Stomach smooth muscle (tissue), 2 donors: Measurements from ENCODE around the gene PLPPR5.

Experiments
- H3K27ac ChIP-seq: one replicate; pipeline ENCODE4 v1.7.0; 2013; ENCODE audit warnings: mild to moderate bottlenecking, low read length, inconsistent platforms
- H3K27me3 ChIP-seq, 2 donors: one replicate each; pipeline ENCODE4 v1.7.0; 2013; ENCODE audit warnings: low read length in 2 of 2; ENCODE audit not compliant: insufficient read depth in 2 of 2, control insufficient read depth in 1 of 2
- H3K36me3 ChIP-seq, 2 donors: one replicate each; pipeline ENCODE4 v1.7.0; 2013; ENCODE audit warnings: low read length in 2 of 2; ENCODE audit not compliant: control insufficient read depth in 2 of 2, insufficient read depth in 2 of 2
- H3K4me1 ChIP-seq: one replicate; pipeline ENCODE4 v1.7.0; 2013; ENCODE audit warnings: low read length; ENCODE audit not compliant: control insufficient read depth, insufficient read depth
- H3K4me3 ChIP-seq, 2 donors: one replicate each; pipeline ENCODE4 v1.7.0; 2013; ENCODE audit warnings: low read length in 2 of 2
- H3K9ac ChIP-seq, 2 donors: one replicate each; pipeline ENCODE4 v1.7.0; 2013; ENCODE audit warnings: low read length in 2 of 2, mild to moderate bottlenecking in 1 of 2
- H3K9me3 ChIP-seq, 2 donors: one replicate each; pipeline ENCODE4 v1.7.0; 2013; ENCODE audit warnings: low read length in 2 of 2; ENCODE audit not compliant: control insufficient read depth in 2 of 2
- donor health status: healthy.
- donor health status: Pancreatic carcinoma.

The PLPPR5 gene

DNA sequence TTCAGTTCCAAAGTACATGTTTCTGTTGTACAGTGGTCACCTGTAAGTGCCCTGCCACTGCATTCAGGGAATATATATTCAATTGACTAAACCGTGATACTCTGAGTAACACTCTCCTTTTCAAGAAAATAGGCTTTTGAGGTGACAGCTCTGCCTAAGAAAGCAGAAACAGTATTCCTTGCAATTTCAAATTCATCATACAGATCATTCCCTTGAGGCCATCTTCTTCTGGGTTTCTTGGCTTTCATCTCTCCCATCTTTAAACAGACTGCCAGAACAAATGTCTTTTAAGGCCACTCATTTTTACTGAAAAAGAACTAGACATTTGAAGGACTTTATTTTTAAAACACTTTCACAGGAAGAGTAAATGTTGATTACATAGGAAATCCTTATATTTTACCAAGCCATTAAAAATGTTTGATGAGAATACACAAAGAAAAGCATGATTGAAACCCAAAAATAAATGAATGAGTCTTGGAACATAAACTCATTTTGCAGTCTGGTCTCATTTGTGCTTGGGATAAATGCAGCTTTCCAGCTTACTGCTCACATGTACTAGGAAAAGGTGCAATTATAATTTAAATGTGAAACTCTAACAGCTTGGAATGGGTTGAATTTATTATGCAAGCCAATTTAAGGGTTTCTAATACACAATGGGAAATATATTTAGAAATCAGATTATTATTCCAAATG, 34.7 kb downstream of the PLPPR5 start:
- H3K27me3 ChIP-seq, result no peaks in the 10 kb centered on the region
- H3K27ac ChIP-seq, result no peak overlapping the region
- no peak overlapping the region for H3K9ac ChIP-seq
- H3K36me3 ChIP-seq, result no peaks in the 10 kb centered on the region
- no peaks in the 10 kb centered on the region for H3K4me1 ChIP-seq
- H3K4me3 ChIP-seq, result no peak overlapping the region
- no peaks in the 10 kb centered on the region for H3K9me3 ChIP-seq

DNA sequence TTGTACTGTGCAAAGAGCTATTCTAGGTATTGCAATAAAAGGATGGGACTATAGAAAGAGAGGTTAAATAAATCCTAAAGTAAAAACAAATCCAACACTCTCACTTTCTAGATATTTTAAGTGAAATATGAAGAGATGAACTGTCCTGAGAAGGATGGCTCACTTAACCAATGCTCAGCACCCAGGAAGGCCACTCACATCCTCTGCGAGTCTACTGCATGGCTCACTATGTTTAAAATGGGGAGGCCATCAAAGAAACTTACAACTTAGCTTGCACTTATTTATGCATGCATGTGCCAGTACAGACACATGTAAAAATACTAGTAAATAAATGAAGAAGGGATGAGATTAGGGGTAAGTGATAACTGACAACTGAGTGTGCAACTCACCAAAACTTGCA, 37.5 kb downstream of the PLPPR5 start:
- no peaks in the 10 kb centered on the region for H3K27me3 ChIP-seq
- no peak overlapping the region for H3K9ac ChIP-seq
- H3K9me3 ChIP-seq, result no peaks in the 10 kb centered on the region
- no peaks in the 10 kb centered on the region for H3K36me3 ChIP-seq
- H3K27ac ChIP-seq, result no peak overlapping the region
- no peak overlapping the region for H3K4me3 ChIP-seq
- H3K4me1 ChIP-seq, result no peaks in the 10 kb centered on the region

DNA sequence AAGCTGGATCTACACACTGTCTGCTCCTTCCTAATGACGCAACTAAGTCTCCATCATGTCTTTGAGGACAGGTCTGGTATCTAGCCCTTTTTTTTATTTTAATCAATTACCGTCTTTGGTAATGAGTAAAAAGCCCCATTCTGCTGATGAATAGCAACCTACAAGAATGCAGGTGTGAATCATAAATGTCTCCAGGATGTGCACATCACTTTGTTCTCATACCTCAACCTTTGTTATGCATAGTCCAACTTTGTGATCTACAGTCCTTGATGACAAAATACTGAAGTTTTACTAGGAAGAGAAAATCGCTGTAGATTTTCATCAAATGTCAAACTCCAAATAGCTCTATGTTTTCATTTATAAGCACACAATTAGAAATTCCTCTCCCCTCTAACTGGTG, 39.3 kb downstream of the PLPPR5 start:
- no peak overlapping the region for H3K9ac ChIP-seq
- H3K4me1 ChIP-seq, result no peaks in the 10 kb centered on the region
- no peak overlapping the region for H3K27ac ChIP-seq
- no peaks in the 10 kb centered on the region for H3K9me3 ChIP-seq
- peaks cover 0 to 4% of the 10 kb centered on the region in 2 donors for H3K27me3 ChIP-seq
- H3K36me3 ChIP-seq, result no peaks in the 10 kb centered on the region
- H3K4me3 ChIP-seq, result no peak overlapping the region

DNA sequence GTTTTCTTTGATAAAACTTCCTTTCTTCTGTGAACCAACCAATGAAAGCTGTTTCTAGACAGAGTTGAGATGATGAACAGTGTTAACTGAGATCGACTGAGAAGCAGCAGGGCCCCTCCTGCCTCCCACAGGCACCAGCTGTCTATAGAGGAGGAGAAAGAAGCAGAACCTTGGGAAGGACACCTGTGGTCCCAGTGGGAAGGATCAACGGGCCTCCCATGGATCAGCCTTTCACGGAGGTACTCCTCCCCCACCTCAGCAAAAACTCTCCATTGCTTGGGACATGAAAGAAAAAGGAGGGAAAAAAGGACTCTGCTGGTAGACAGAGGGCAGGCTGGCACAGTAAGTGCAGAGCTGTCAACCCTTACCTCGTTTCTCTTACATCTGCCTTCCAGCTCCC, 40.5 kb downstream of the PLPPR5 start:
- Histone ChIP-seq H3K27ac (no peak overlapping the region), H3K36me3 (no peaks in the 10 kb centered on the region)

DNA sequence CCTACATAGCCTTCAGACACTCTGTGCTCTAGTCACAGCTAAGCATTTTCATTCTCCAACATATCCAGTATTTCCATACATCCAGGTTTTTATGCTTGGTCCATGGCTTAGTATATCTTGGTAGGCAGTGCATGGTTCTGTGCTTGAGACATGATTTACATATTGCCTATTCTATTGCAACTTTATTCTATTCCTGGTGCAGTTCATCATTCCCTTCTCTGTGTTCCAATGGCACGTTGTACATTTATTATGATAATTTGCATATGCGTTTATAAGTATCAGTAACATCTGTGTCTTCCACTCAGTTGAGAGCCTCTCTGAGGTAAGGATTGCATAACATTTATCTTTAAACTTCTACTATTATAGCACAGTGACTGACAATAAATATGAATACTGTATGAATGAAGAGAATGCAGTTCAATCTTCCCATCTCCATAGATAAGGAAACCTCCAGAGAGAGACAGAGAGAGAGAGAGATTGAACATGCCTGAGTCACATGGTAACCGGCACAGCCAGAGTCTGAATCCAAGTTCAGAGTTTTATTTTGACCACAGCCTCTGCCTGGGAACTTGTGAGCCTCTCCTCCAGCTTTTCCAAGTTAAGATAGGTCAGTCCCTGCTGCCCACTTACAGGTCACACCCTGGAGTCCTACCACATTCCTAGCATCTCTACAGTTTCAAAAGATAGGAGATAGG, 41.5 kb downstream of the PLPPR5 start:
- H3K27ac ChIP-seq, result no peak overlapping the region
- no peaks in the 10 kb centered on the region for H3K36me3 ChIP-seq
- no peak overlapping the region for H3K4me3 ChIP-seq
- no peaks in the 10 kb centered on the region for H3K4me1 ChIP-seq
- peaks cover 0 to 4% of the 10 kb centered on the region in 2 donors for H3K27me3 ChIP-seq
- H3K9ac ChIP-seq, result no peak overlapping the region
- H3K9me3 ChIP-seq, result no peaks in the 10 kb centered on the region

More for the DNA sequence above, 40.5 kb downstream of the PLPPR5 start:
- Histone ChIP-seq H3K4me3 (no peak overlapping the region), H3K9me3 (no peaks in the 10 kb centered on the region), H3K4me1 (no peaks in the 10 kb centered on the region), H3K9ac (no peak overlapping the region), H3K27me3 (peaks cover 0 to 4% of the 10 kb centered on the region in 2 donors)

DNA sequence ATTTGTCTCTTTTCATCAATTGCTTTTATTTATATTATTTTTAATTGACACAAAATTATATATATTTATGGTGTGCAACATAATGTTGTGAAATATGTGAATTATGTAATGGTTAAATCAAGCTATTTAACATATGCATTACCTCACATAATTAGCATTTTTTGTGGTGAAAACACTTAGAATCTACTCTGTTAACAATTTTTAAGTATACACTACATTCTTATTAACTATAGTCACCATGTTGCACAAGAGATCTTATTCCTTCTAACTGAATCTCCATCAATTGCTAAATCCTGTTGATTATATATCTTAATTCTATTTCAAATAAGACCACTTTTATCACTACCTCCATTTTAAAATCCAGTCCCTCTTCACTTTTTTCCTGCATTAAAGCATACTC, 42.5 kb downstream of the PLPPR5 start:
- H3K9me3 ChIP-seq, result no peaks in the 10 kb centered on the region
- no peak overlapping the region for H3K4me3 ChIP-seq
- H3K27me3 ChIP-seq, result peaks cover 0 to 4% of the 10 kb centered on the region in 2 donors
- H3K27ac ChIP-seq, result no peak overlapping the region
- H3K9ac ChIP-seq, result no peak overlapping the region
- no peaks in the 10 kb centered on the region for H3K36me3 ChIP-seq
- no peaks in the 10 kb centered on the region for H3K4me1 ChIP-seq

DNA sequence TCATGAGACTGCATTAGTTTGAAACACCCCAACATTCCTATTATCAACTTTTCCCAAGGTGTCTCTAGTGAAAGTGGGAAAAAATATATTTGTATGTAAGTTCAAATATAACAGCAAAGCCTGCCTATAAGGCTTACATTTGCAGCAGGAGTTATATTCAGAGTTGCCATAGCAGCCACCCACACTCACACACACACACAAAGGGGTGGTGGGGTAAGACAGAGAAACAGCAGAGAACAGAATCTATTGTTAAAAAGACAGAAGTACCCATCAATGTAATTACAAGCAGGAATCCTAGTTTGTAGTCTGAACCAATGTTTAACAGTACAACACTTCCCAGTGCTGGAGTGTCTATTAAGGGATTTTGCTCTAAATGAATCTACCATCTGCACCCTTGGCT, 55.0 kb downstream of the PLPPR5 start:
- Histone ChIP-seq H3K27ac (no peak overlapping the region), H3K4me3 (no peak overlapping the region), H3K36me3 (no peaks in the 10 kb centered on the region), H3K27me3 (no peaks in the 10 kb centered on the region), H3K4me1 (no peaks in the 10 kb centered on the region), H3K9ac (no peak overlapping the region), H3K9me3 (no peaks in the 10 kb centered on the region)

DNA sequence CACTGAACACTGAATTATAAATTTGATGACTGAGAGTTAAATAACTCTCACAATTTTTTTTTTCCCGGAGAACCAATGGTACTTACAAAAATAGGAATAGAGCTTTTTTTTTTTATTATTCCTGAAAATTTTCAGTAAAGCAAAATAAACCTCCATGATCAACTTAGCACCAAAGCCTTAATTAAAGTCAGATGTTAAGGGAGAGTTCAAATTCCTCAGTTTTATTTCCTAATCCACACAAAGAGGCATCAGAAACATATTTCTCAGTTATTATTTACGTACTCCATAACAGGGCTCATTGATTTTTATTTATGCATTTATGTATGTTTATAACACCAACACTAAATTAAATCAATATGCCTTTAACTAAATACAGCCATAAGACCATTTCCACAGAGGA, 55.5 kb downstream of the PLPPR5 start:
- Histone ChIP-seq H3K9me3 (no peaks in the 10 kb centered on the region), H3K9ac (no peak overlapping the region), H3K4me3 (no peak overlapping the region), H3K27me3 (no peaks in the 10 kb centered on the region), H3K27ac (no peak overlapping the region), H3K4me1 (no peaks in the 10 kb centered on the region), H3K36me3 (no peaks in the 10 kb centered on the region)

DNA sequence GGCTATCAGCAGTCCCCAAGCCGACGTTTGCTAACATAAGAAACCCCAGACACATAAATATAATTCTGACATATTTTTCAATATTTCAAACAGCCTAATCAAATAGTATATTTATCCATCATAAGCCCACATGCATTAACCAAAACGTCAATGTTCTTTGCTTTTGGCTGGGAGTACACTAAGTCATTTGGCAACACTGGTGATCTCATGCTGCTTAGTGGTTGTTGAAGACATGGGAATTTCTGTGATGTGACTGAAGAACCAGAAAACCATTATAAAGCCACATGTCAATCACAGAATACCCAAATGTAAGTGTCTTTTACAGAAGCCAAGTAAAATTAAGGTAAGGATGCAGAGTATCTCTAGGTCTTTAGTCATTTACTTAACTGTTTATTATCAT, 57.6 kb downstream of the PLPPR5 start:
- H3K9me3 ChIP-seq, result no peaks in the 10 kb centered on the region
- no peaks in the 10 kb centered on the region for H3K27me3 ChIP-seq
- H3K4me3 ChIP-seq, result no peak overlapping the region

DNA sequence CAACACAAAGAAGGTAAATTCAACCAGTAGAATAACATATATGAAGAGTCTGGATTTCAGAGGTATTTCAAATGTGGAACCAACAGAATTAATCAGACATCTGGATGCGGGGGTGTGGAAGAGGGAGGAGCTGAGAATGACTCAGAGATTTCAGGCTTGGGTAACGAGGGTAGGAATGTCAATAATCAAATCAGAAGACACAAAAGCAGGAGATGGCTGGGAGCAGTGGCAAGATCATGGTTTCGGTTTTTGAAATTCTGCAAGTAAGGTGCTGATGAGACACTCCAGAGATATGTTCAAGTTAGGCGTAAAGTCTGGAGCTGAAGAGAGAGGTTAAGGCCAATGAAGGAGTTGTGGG, 64.0 kb downstream of the PLPPR5 start:
- Histone ChIP-seq H3K9me3 (no peaks in the 10 kb centered on the region), H3K4me3 (no peak overlapping the region), H3K4me1 (no peaks in the 10 kb centered on the region), H3K27ac (no peak overlapping the region), H3K27me3 (no peaks in the 10 kb centered on the region), H3K36me3 (no peaks in the 10 kb centered on the region), H3K9ac (no peak overlapping the region)

More for the DNA sequence above, 57.6 kb downstream of the PLPPR5 start:
- Histone ChIP-seq H3K9ac (no peak overlapping the region), H3K4me1 (no peaks in the 10 kb centered on the region), H3K36me3 (no peaks in the 10 kb centered on the region), H3K27ac (no peak overlapping the region)

DNA sequence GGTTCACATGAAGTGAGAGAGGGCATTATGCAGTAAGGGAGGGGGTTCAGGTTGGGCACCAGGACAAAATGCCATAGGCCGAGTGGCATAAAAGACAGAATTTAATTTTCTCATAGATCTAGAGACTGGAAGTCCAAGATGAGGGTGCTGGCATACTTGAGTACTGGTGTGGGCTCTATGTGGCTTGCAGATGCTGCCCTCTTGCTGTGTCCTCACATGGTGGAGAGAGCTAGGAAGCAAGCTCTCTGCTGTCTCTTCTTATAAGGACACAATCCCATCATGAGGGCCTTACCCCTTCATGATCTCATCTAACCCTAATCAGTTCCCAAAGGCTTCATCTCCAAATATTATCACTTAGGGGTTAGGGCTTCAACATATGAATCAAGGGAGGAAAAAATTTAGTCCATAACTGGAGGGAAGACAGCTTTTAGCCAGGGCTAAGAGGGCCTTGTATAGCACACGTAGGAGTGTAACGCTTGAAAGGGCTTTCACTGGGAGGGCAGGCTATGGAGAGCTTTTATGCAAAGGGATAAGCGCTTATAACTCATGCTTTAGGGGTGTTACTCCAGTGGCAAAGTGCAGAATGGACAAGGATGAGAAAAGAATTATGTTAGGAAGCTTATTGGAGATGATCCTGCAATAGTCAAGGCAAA, 64.5 kb downstream of the PLPPR5 start:
- no peaks in the 10 kb centered on the region for H3K4me1 ChIP-seq
- no peaks in the 10 kb centered on the region for H3K9me3 ChIP-seq
- no peaks in the 10 kb centered on the region for H3K27me3 ChIP-seq
- no peak overlapping the region for H3K4me3 ChIP-seq
- H3K36me3 ChIP-seq, result no peaks in the 10 kb centered on the region
- no peak overlapping the region for H3K27ac ChIP-seq
- H3K9ac ChIP-seq, result no peak overlapping the region
